Muscle layer of colon (tissue), 2 donors: Measurements from ENCODE around the gene KRTAP5-8.
"Not testable (repeated sequence)": the region's sequence is repeated elsewhere in the genome, so short reads cannot be mapped to it uniquely, and the experiment has no call there.

Experiments
- H3K27ac ChIP-seq: one replicate; pipeline ENCODE4 v1.7.0; 2013; ENCODE audit warnings: low read depth, mild to moderate bottlenecking, low read length, moderate library complexity
- H3K27me3 ChIP-seq, 2 donors: one replicate each; pipeline ENCODE4 v1.7.0; 2013; ENCODE audit warnings: low read length in 2 of 2, mild to moderate bottlenecking in 2 of 2; ENCODE audit not compliant: insufficient read depth in 2 of 2, control insufficient read depth in 1 of 2
- H3K36me3 ChIP-seq: one replicate; pipeline ENCODE4 v1.7.0; 2013; ENCODE audit warnings: mild to moderate bottlenecking, low read length; ENCODE audit not compliant: insufficient read depth
- H3K4me1 ChIP-seq: one replicate; pipeline ENCODE4 v1.7.0; 2013; ENCODE audit warnings: mild to moderate bottlenecking, low read length; ENCODE audit not compliant: insufficient read depth
- H3K4me3 ChIP-seq, 2 donors: one replicate each; pipeline ENCODE4 v1.7.0; 2013; ENCODE audit warnings: low read length in 2 of 2, low read depth in 1 of 2, mild to moderate bottlenecking in 1 of 2, moderate library complexity in 1 of 2
- H3K9ac ChIP-seq: one replicate; pipeline ENCODE4 v1.7.0; 2013; ENCODE audit warnings: low read length
- H3K9me3 ChIP-seq: one replicate; pipeline ENCODE4 v1.7.0; 2013; ENCODE audit warnings: mild to moderate bottlenecking, low read length
- donor health status: abdominal sarcoma.
- donor health status: Adenocarcinoma of cecum.

Gene KRTAP5-8

DNA sequence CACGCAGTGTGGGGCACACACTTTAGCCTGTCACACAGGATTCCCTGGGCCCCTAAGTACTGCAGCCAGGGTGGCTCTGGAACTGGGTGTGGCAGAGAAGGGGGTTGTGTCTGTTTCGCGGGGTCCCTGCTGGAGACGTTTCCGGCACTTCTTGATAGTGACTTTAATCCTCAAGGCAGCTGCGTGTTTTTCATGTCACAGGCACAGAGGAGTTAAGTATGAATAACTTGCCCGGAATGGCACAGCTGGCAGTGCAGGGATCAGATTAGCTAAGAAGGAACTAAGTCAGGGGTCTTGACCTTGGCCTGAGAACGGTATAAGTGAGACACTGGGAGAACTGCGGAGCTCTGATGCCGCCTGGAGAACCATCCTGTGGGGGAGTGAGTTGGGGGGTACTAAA is 18.3 kb upstream of the KRTAP5-8 start:
- H3K9ac ChIP-seq, result no peak overlapping the region
- no peaks in the 10 kb centered on the region for H3K4me1 ChIP-seq
- H3K9me3 ChIP-seq, result no peaks in the 10 kb centered on the region
- no peak overlapping the region for H3K4me3 ChIP-seq
- H3K36me3 ChIP-seq, result no peaks in the 10 kb centered on the region
- no peaks in the 10 kb centered on the region for H3K27me3 ChIP-seq
- no peak overlapping the region for H3K27ac ChIP-seq

DNA sequence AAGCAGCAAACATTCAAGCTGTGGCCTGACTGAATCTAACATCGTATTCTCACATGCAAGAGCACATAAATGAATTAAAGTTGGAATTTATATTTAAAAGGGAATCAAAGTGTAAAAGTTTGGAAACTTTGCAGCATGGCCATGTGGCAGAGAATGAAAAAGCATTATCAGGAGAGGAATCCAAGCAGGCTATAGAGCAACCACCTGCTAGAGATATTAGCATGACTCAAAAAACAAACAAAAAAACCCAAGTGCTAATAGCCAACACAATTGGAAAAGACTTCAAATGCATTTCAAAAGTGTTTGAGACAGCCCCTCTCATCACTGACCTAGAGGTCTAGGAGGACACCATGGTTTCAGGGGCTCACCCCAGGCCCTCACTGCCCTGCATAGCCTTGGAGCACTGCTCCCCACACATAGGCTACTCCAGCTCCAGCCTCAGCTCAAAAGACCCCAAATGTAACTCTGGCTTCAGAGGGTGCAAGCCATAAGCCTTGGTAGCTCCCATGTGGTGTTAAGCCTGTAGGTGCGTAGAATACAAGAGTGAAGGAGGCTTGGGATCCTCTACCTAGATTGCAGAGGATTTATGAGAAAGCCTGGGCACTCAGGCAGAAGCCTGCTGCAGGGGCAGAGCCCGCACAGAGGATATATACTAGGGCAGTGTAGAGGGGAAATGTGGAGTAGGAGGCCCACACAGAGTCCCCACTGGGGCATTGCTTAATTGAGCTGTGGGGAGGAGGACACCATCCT is 12.5 kb upstream of the KRTAP5-8 start:
- H3K4me3 ChIP-seq, result no peak overlapping the region
- H3K27ac ChIP-seq, result no peak overlapping the region
- H3K9me3 ChIP-seq, result no peaks in the 10 kb centered on the region
- no peaks in the 10 kb centered on the region for H3K4me1 ChIP-seq
- no peak overlapping the region for H3K9ac ChIP-seq
- H3K36me3 ChIP-seq, result no peaks in the 10 kb centered on the region
- H3K27me3 ChIP-seq, result no peaks in the 10 kb centered on the region

- H3K9ac ChIP-seq, result no peak overlapping the region
- no peaks in the 10 kb centered on the region for H3K4me1 ChIP-seq
- no peaks in the 10 kb centered on the region for H3K9me3 ChIP-seq
- H3K27me3 ChIP-seq, result no peaks in the 10 kb centered on the region
- no peak overlapping the region for H3K4me3 ChIP-seq
- H3K36me3 ChIP-seq, result no peaks in the 10 kb centered on the region
- H3K27ac ChIP-seq, result no peak overlapping the region
These were observed 11.8 kb upstream of the KRTAP5-8 start for GRCh38 chr11:71525938-71526495.

DNA sequence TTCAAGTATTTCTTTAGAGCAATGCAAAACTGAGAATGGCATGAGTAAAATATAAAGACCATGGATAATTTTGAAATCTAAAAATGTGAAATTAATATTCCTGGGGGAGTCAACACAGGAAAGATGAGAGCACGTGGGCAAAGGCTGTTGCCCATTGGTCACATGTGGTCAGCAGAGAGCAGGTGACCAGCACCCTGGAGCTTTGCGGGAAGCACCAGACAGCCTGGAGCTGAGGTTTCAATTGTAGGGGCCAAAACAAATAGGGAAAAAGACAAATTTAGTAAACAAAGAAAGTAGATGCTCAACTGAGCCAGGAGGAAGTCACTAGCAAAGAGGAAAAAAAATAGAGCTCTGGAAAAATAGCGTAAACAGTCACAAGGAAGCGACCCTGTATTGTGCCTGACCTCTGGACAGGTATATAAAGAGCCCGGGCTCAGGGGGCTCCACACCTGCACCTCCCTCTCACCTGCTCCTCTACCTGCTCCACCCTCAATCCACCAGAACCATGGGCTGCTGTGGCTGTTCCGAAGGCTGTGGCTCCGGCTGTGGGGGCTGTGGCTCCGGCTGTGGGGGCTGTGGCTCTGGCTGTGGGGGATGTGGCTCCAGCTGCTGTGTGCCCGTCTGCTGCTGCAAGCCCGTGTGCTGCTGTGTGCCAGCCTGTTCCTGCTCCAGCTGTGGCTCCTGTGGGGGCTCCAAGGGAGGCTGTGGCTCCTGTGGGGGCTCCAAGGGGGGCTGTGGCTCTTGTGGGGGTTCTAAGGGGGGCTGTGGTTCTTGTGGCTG is 10.8 kb upstream of the KRTAP5-8 start, which contains the start of gene KRTAP5-7:
Gene KRTAP5-7, plus strand, starts transcription at position 472 of the 780 bp plus-strand sequence. Its CDS starts 34 bp downstream, at position 506.
- H3K27me3 ChIP-seq, H3K9me3 ChIP-seq, H3K9ac ChIP-seq, H3K4me1 ChIP-seq, H3K4me3 ChIP-seq, H3K27ac ChIP-seq, H3K36me3 ChIP-seq: not testable (repeated sequence)

- H3K27me3 ChIP-seq, result no peaks in the 10 kb centered on the region
- no peaks in the 10 kb centered on the region for H3K4me1 ChIP-seq
- no peaks in the 10 kb centered on the region for H3K9me3 ChIP-seq
- no peak overlapping the region for H3K4me3 ChIP-seq
- H3K9ac ChIP-seq, result no peak overlapping the region
- no peaks in the 10 kb centered on the region for H3K36me3 ChIP-seq
- no peak overlapping the region for H3K27ac ChIP-seq
These were observed 10.1 kb upstream of the KRTAP5-8 start for GRCh38 chr11:71527576-71528210.

DNA sequence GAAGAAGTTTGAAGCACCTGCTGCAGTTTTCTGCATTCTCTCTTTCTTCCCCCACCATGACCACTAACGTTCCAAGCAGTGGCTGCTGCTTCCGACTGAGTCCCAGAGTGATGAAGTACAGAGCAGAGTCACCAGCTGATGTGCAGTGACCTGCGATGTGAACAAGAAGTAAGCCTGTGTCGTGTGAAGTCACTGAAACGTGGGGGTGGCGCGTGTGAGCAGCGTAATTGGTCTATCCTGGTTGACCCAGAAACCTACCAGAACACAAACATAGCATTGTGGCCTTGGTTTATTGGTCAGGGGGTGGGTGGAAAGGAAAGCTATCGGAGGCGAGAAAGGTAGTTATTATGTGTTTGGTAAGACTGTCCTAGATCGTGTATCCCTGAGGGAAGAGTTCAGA is 7.2 kb upstream of the KRTAP5-8 start:
- Histone ChIP-seq H3K36me3 (no peaks in the 10 kb centered on the region), H3K27me3 (no peaks in the 10 kb centered on the region), H3K9ac (no peak overlapping the region), H3K4me3 (no peak overlapping the region), H3K4me1 (no peaks in the 10 kb centered on the region), H3K27ac (no peak overlapping the region), H3K9me3 (no peaks in the 10 kb centered on the region)

GRCh38 chr11:71532036-71532610 is 5.7 kb upstream of the KRTAP5-8 start:
- no peak overlapping the region for H3K4me3 ChIP-seq
- no peaks in the 10 kb centered on the region for H3K36me3 ChIP-seq
- no peaks in the 10 kb centered on the region for H3K27me3 ChIP-seq
- no peaks in the 10 kb centered on the region for H3K9me3 ChIP-seq
- H3K27ac ChIP-seq, result no peak overlapping the region
- H3K9ac ChIP-seq, result no peak overlapping the region
- H3K4me1 ChIP-seq, result no peaks in the 10 kb centered on the region

- H3K36me3 ChIP-seq, H3K9me3 ChIP-seq, H3K4me1 ChIP-seq, H3K4me3 ChIP-seq, H3K9ac ChIP-seq, H3K27ac ChIP-seq, H3K27me3 ChIP-seq: not testable (repeated sequence)
These were observed 2.9 kb upstream of the KRTAP5-8 start for GRCh38 chr11:71534711-71535608.

GRCh38 chr11:71535825-71536224 is 2.0 kb upstream of the KRTAP5-8 start:
- no peaks in the 10 kb centered on the region for H3K4me1 ChIP-seq
- no peaks in the 10 kb centered on the region for H3K27me3 ChIP-seq
- no peaks in the 10 kb centered on the region for H3K36me3 ChIP-seq
- no peak overlapping the region for H3K4me3 ChIP-seq
- H3K9ac ChIP-seq, result no peak overlapping the region
- no peaks in the 10 kb centered on the region for H3K9me3 ChIP-seq
- no peak overlapping the region for H3K27ac ChIP-seq

GRCh38 chr11:71537537-71537936 is 288 bp upstream of the KRTAP5-8 start:
- Histone ChIP-seq H3K9me3 (no peaks in the 10 kb centered on the region), H3K9ac (no peak overlapping the region), H3K27me3 (no peaks in the 10 kb centered on the region), H3K4me1 (no peaks in the 10 kb centered on the region), H3K36me3 (no peaks in the 10 kb centered on the region), H3K27ac (no peak overlapping the region), H3K4me3 (no peak overlapping the region)
